H9 (cell line): Measurements from ENCODE around the gene GLCE. TPM values are rescaled to one million over a fixed set of nuclear protein-coding genes. Genes with fewer than 3 reads are reported as not detected.

Source experiments
- DNase-seq: peaks from one replicate; pipeline ENCODE4 v3.0.0-alpha.2; 2017
- H2AFZ ChIP-seq: one replicate; pipeline ENCODE4 v1.6.1; 2013; ENCODE audit warnings: mild to moderate bottlenecking, low read length, control low read depth, moderate library complexity
- H2AK5ac ChIP-seq: 2 replicates; pipeline ENCODE4 v1.6.1; 2013; ENCODE audit warnings: low read length, control low read depth, mixed read lengths; ENCODE audit not compliant: insufficient read length
- H2BK120ac ChIP-seq: one replicate; pipeline ENCODE4 v1.6.1; 2013; ENCODE audit warnings: low read depth, mild to moderate bottlenecking, low read length, control low read depth, inconsistent platforms; ENCODE audit not compliant: poor library complexity, severe bottlenecking
- H2BK12ac ChIP-seq: 2 replicates; pipeline ENCODE4 v1.6.1; 2013; ENCODE audit warnings: low read length, control low read depth, mixed read lengths, low read depth; ENCODE audit not compliant: insufficient read length
- H2BK15ac ChIP-seq: 2 replicates; pipeline ENCODE4 v1.6.1; 2013; ENCODE audit warnings: low read depth, low read length, control low read depth
- H2BK20ac ChIP-seq: one replicate; pipeline ENCODE4 v1.6.1; 2013; ENCODE audit warnings: low read depth, mild to moderate bottlenecking, low read length, control low read depth, inconsistent platforms; ENCODE audit not compliant: poor library complexity, severe bottlenecking
- H2BK5ac ChIP-seq: 2 replicates; pipeline ENCODE4 v1.6.1; 2013; ENCODE audit warnings: low read length, control low read depth, mixed read lengths; ENCODE audit not compliant: insufficient read length
- H3K14ac ChIP-seq: 2 replicates; pipeline ENCODE4 v1.6.1; 2013; ENCODE audit warnings: low read length, control low read depth; ENCODE audit not compliant: insufficient read depth
- H3K18ac ChIP-seq: 2 replicates; pipeline ENCODE4 v1.6.1; 2013; ENCODE audit warnings: low read depth, mild to moderate bottlenecking, mixed read lengths, low read length, control low read depth; ENCODE audit not compliant: insufficient read length
- H3K23ac ChIP-seq: 2 replicates; pipeline ENCODE4 v1.6.1; 2013; ENCODE audit warnings: low read length, control low read depth, mixed read lengths, low read depth; ENCODE audit not compliant: insufficient read length
- H3K23me2 ChIP-seq: 2 replicates; pipeline ENCODE4 v1.6.1; 2013; ENCODE audit warnings: low read depth, mild to moderate bottlenecking, mixed read lengths, low read length, control low read depth; ENCODE audit not compliant: insufficient read length, poor library complexity, severe bottlenecking
- H3K27ac ChIP-seq: 2 replicates; pipeline ENCODE4 v1.5.1; 2013; ENCODE audit warnings: low read length, control low read depth, mixed read lengths, low read depth; ENCODE audit not compliant: insufficient read length
- H3K27me3 ChIP-seq: 2 replicates; pipeline ENCODE4 v1.6.1; 2013; ENCODE audit warnings: low read length, control low read depth, inconsistent platforms; ENCODE audit not compliant: insufficient read depth
- H3K4ac ChIP-seq: 2 replicates; pipeline ENCODE4 v1.6.1; 2013; ENCODE audit warnings: low read depth, mild to moderate bottlenecking, control low read depth, inconsistent platforms, low read length, moderate library complexity
- H3K4me1 ChIP-seq: 2 replicates; pipeline ENCODE4 v1.6.1; 2013; ENCODE audit warnings: low read length, control low read depth, inconsistent platforms; ENCODE audit not compliant: insufficient read depth
- H3K4me2 ChIP-seq: 2 replicates; pipeline ENCODE4 v1.6.1; 2013; ENCODE audit warnings: low read length, control low read depth, mixed read lengths; ENCODE audit not compliant: insufficient read length, insufficient read depth
- H3K56ac ChIP-seq: 2 replicates; pipeline ENCODE4 v1.6.1; 2013; ENCODE audit warnings: low read depth, mild to moderate bottlenecking, mixed read lengths, low read length, control low read depth; ENCODE audit not compliant: insufficient read length
- H3K79me1 ChIP-seq: 2 replicates; pipeline ENCODE4 v1.6.1; 2013; ENCODE audit warnings: low read depth, mild to moderate bottlenecking, moderate library complexity, low read length, control low read depth, inconsistent platforms; ENCODE audit not compliant: insufficient read depth, poor library complexity, severe bottlenecking
- H3K79me2 ChIP-seq: 2 replicates; pipeline ENCODE4 v1.6.1; 2013; ENCODE audit warnings: low read length, control low read depth, inconsistent platforms; ENCODE audit not compliant: insufficient read depth
- H3K9ac ChIP-seq: 2 replicates; pipeline ENCODE4 v1.6.1; 2013; ENCODE audit warnings: low read length, control low read depth, mixed read lengths; ENCODE audit not compliant: insufficient read length; ENCODE audit errors: extremely low read depth
- H3K9me3 ChIP-seq: one replicate; pipeline ENCODE4 v1.6.1; 2013; ENCODE audit warnings: low read depth, low read length, inconsistent platforms; ENCODE audit not compliant: control insufficient read depth
- H3T11ph ChIP-seq: one replicate; pipeline ENCODE4 v1.6.1; 2013; ENCODE audit warnings: mild to moderate bottlenecking, low read length, control low read depth, inconsistent platforms
- H4K20me1 ChIP-seq: one replicate; pipeline ENCODE4 v1.6.1; 2013; ENCODE audit not compliant: control insufficient read depth, insufficient read length, insufficient read depth
- H4K5ac ChIP-seq: 2 replicates; pipeline ENCODE4 v1.6.1; 2013; ENCODE audit warnings: low read depth, mild to moderate bottlenecking, mixed read lengths, low read length, control low read depth; ENCODE audit not compliant: insufficient read length
- H4K8ac ChIP-seq: replicated peaks from 2 replicates; pipeline ENCODE4 v1.6.1; 2013; ENCODE audit warnings: low read length, control low read depth, mixed read lengths, low read depth; ENCODE audit not compliant: insufficient read length
- H4K91ac ChIP-seq: 2 replicates; pipeline ENCODE4 v1.6.1; 2013; ENCODE audit warnings: low read depth, mild to moderate bottlenecking, moderate library complexity, mixed read lengths, low read length, control low read depth; ENCODE audit not compliant: insufficient read length
- H3K27ac Mint-ChIP-seq, 3 experiments: 2 replicates in 2 of 3; 3 replicates in 1 of 3; pipeline ENCODE4 v1.8.0; 2020 to 2021; ENCODE audit warnings: mixed read lengths in 3 of 3, mild to moderate bottlenecking in 1 of 3, moderate library complexity in 1 of 3
- H3K27me3 Mint-ChIP-seq: 2 replicates; pipeline ENCODE4 v1.8.0; 2021; ENCODE audit warnings: low read depth, mild to moderate bottlenecking, moderate library complexity, mixed read lengths
- H3K36me3 Mint-ChIP-seq, 3 experiments: 2 replicates in 2 of 3; 3 replicates in 1 of 3; pipeline ENCODE4 v1.8.0; 2020 to 2021; ENCODE audit warnings: low read depth in 3 of 3, mixed read lengths in 3 of 3; ENCODE audit not compliant: insufficient read depth in 1 of 3
- H3K4me1 Mint-ChIP-seq, 2 experiments: 2 replicates each; pipeline ENCODE4 v1.8.0; 2020; ENCODE audit warnings: mixed read lengths in 2 of 2
- H3K4me3 Mint-ChIP-seq, 2 experiments: 2 replicates in 1 of 2; 3 replicates in 1 of 2; pipeline ENCODE4 v1.8.0; 2020 to 2021; ENCODE audit warnings: mild to moderate bottlenecking in 2 of 2, mixed read lengths in 2 of 2, moderate library complexity in 1 of 2
- H3K9me3 Mint-ChIP-seq, 2 experiments: 2 replicates in 1 of 2; 3 replicates in 1 of 2; pipeline ENCODE4 v1.8.0; 2020; ENCODE audit warnings: mild to moderate bottlenecking in 2 of 2, mixed read lengths in 2 of 2, moderate library complexity in 1 of 2
- WGBS: extraction: QIAGEN DNeasy Blood & Tissue Kit; methylation state at CpG from one replicate; pipeline ENCODE4 v1.1.7; 2013; ENCODE audit warnings: missing lambda C conversion rate, low lambda C conversion rate, mixed read lengths; ENCODE audit not compliant: insufficient read length; ENCODE audit errors: extremely low coverage; 5-methylcytosine and 5-hydroxymethylcytosine counted together
- total RNA-seq: library from RNA; stranded (reverse); gene quantifications from 2 replicates; pipeline ENCODE4 v1.2.1, GENCODE V29; 2021
- TF ChIP-seq, protein P1 (sequence below): fragments of 200-600 bp; sonication (generic); conservative IDR thresholded peaks from 3 replicates; pipeline ENCODE4 v1.8.0; 2021; ENCODE audit warnings: antibody characterized with exemption, mild to moderate bottlenecking

The GLCE gene
- total RNA-seq, 1 experiment from 2014 or later: 12.2 TPM

DNA sequence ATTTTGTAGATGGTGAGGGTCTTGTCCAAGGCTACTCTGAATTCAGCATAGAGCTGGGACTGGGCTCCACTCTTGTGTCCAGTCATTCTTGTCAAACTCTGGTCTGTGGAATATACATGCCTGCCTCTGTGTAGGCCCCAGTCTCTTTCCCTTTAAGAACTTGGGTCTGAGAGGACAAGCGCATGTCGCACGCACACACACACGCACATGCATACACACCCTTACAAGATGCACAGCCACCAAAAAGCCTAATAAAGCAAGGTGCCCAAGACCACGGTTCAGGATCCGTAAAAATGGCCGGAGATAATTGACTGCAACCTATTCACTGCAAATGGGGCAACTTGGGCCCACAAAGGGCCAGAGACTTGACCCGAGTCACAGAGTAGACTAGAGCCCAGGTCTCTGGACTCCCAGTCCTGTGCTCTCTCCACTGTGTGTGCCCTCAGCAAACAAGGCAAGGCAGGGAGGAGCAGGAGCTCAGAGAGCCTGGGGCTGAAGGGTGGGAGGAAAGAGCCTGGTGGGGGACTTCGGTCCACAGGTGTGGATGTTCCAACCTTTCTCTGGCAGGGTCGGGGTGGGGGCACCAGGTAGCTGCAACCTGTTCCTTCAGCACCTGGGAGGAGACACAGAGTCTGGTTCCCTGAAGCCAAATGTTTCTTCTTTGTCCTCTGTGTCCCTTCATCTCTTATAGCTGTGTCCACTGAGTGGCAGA is 137.4 kb downstream of the GLCE start:
- Histone ChIP-seq H3K4ac (no peak overlapping the region), H3K18ac (no peak overlapping the region), H3K9ac (no peak overlapping the region), H3K23me2 (peaks cover 6% of the 10 kb centered on the region), H2AFZ (no peak overlapping the region), H2BK20ac (no peak overlapping the region), H3K14ac (no peak overlapping the region), H3K27ac (no peak overlapping the region), H4K5ac (no peak overlapping the region), H3K79me1 (no peaks in the 10 kb centered on the region), H3K23ac (no peak overlapping the region), H2BK12ac (no peak overlapping the region), H3K56ac (no peak overlapping the region), H3K4me1 (no peaks in the 10 kb centered on the region), H4K91ac (no peak overlapping the region), H4K20me1 (no peaks in the 10 kb centered on the region), H2AK5ac (no peak overlapping the region), H2BK15ac (no peak overlapping the region), H3K79me2 (no peaks in the 10 kb centered on the region), H2BK120ac (no peak overlapping the region), H2BK5ac (no peak overlapping the region), H3K27me3 (peaks cover 8% of the 10 kb centered on the region; the same call in 1 of the 2 replicates), H3K4me2 (peak overlapping the region; percentile 26), H4K8ac (no peak overlapping the region), H3K9me3 (no peaks in the 10 kb centered on the region), H3T11ph (no peak overlapping the region)
- Mint-ChIP-seq H3K36me3 (no peaks in the 10 kb centered on the region), H3K4me1 (peaks cover 7 to 21% of the 10 kb centered on the region in 2 experiments), H3K27ac (no peak overlapping the region), H3K9me3 (no peaks in the 10 kb centered on the region; a peak in 1 of 5 replicates), H3K27me3 (peaks cover 83% of the 10 kb centered on the region), H3K4me3 (peak overlapping the region; percentile 60 to 81)
- DNase-seq: no peak
- TF ChIP-seq, protein P1, sequence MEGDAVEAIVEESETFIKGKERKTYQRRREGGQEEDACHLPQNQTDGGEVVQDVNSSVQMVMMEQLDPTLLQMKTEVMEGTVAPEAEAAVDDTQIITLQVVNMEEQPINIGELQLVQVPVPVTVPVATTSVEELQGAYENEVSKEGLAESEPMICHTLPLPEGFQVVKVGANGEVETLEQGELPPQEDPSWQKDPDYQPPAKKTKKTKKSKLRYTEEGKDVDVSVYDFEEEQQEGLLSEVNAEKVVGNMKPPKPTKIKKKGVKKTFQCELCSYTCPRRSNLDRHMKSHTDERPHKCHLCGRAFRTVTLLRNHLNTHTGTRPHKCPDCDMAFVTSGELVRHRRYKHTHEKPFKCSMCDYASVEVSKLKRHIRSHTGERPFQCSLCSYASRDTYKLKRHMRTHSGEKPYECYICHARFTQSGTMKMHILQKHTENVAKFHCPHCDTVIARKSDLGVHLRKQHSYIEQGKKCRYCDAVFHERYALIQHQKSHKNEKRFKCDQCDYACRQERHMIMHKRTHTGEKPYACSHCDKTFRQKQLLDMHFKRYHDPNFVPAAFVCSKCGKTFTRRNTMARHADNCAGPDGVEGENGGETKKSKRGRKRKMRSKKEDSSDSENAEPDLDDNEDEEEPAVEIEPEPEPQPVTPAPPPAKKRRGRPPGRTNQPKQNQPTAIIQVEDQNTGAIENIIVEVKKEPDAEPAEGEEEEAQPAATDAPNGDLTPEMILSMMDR: no peak
- WGBS: no CpG with 5 or more reads among the region's 10 CpGs
